IMR-90 (cell line): ENCODE measurements around the gene CGNL1. TPM values are rescaled to one million over a fixed set of nuclear protein-coding genes. Genes with fewer than 3 reads are reported as not detected.

ENCODE experiments used
- ATAC-seq: fragments of 200-7000 bp; cut with Tn5 transposase; 2 replicates; pipeline ENCODE4 v1.9.1; 2020; ENCODE audit warnings: low read depth, mild to moderate bottlenecking, moderate library complexity
- BruUV-seq: library from RNA; stranded (reverse); fragments of 400-500 nt; replicated peaks from 2 replicates; lab custom pipeline; 2021; lab: Mats Ljungman, UMichigan
- CTCF ChIA-PET: fragments of 300-600 bp; formaldehyde crosslinking; extraction: SDS; loops from one replicate; lab custom pipeline; 2021; ENCODE audit warnings: antibody characterized with exemption; lab: Yijun Ruan, JAX
- POLR2A ChIA-PET: fragments of 300-600 bp; sonication (Branson Sonifier 250); formaldehyde crosslinking; loops from one replicate; lab custom pipeline; 2022; ENCODE audit warnings: antibody characterized with exemption; ENCODE audit not compliant: unreplicated experiment; lab: Charles Lee
- DNase-seq: peaks from one replicate; pipeline ENCODE4 v3.0.0; 2013
- H2AFZ ChIP-seq: replicated peaks from 2 replicates; pipeline ENCODE3; 2013; ENCODE audit warnings: low read length, mild to moderate bottlenecking; ENCODE audit not compliant: poor library complexity
- H2AK5ac ChIP-seq: 2 replicates; pipeline ENCODE4 v1.6.1; 2013; ENCODE audit warnings: low read depth, low read length, inconsistent platforms
- H2AK9ac ChIP-seq: replicated peaks from 2 replicates; pipeline ENCODE3; 2013; ENCODE audit warnings: mild to moderate bottlenecking, low read depth, low read length, moderate library complexity; ENCODE audit not compliant: poor library complexity
- H2BK120ac ChIP-seq: 2 replicates; pipeline ENCODE4 v1.6.1; 2013; ENCODE audit warnings: low read depth, low read length, inconsistent platforms
- H2BK15ac ChIP-seq: 3 replicates; pipeline ENCODE4 v1.6.1; 2013; ENCODE audit warnings: low read depth, low read length, inconsistent platforms
- H2BK20ac ChIP-seq: 2 replicates; pipeline ENCODE4 v1.6.1; 2013; ENCODE audit warnings: low read depth, mild to moderate bottlenecking, inconsistent platforms, low read length, moderate library complexity
- H2BK5ac ChIP-seq: 2 replicates; pipeline ENCODE4 v1.6.1; 2013; ENCODE audit warnings: mild to moderate bottlenecking, low read depth, low read length, inconsistent platforms; ENCODE audit not compliant: poor library complexity, severe bottlenecking
- H3K14ac ChIP-seq: replicated peaks from 2 replicates; pipeline ENCODE4 v1.6.1; 2013; ENCODE audit warnings: low read depth, low read length, inconsistent platforms
- H3K18ac ChIP-seq: 2 replicates; pipeline ENCODE4 v1.6.1; 2013; ENCODE audit warnings: low read depth, low read length, control low read depth
- H3K23ac ChIP-seq: 2 replicates; pipeline ENCODE4 v1.6.1; 2013; ENCODE audit warnings: low read depth, low read length, inconsistent platforms
- H3K27ac ChIP-seq: 2 replicates; pipeline ENCODE4 v1.5.1; 2013; ENCODE audit warnings: mild to moderate bottlenecking, control low read depth, low read length; ENCODE audit not compliant: insufficient read depth
- H3K27me3 ChIP-seq: 2 replicates; pipeline ENCODE4 v1.6.1; 2013; ENCODE audit warnings: low read length; ENCODE audit not compliant: control insufficient read depth, insufficient read depth
- H3K36me3 ChIP-seq: 2 replicates; pipeline ENCODE4 v1.6.1; 2013; ENCODE audit warnings: low read length, mixed read lengths; ENCODE audit not compliant: control insufficient read depth, insufficient read depth
- H3K4ac ChIP-seq: 2 replicates; pipeline ENCODE4 v1.6.1; 2013; ENCODE audit warnings: low read depth, low read length, inconsistent platforms
- H3K4me1 ChIP-seq: 2 replicates; pipeline ENCODE4 v1.6.1; 2013; ENCODE audit warnings: low read length, mixed read lengths; ENCODE audit not compliant: control insufficient read depth, insufficient read depth
- H3K4me2 ChIP-seq: 2 replicates; pipeline ENCODE4 v1.6.1; 2013; ENCODE audit warnings: low read depth, mild to moderate bottlenecking, control low read depth, low read length, moderate library complexity
- H3K4me3 ChIP-seq: 2 replicates; pipeline ENCODE4 v1.5.1; 2013; ENCODE audit warnings: low read depth, mild to moderate bottlenecking, control low read depth, low read length, moderate library complexity; ENCODE audit not compliant: insufficient read depth
- H3K56ac ChIP-seq: 2 replicates; pipeline ENCODE4 v1.6.1; 2013; ENCODE audit warnings: low read length, inconsistent platforms; ENCODE audit not compliant: insufficient read depth; ENCODE audit errors: extremely low read depth
- H3K79me1 ChIP-seq, 2 experiments: 2 replicates each; pipeline ENCODE4 v1.6.1; 2013; ENCODE audit warnings: low read length in 2 of 2, inconsistent platforms in 1 of 2, low read depth in 1 of 2
- H3K9ac ChIP-seq: 2 replicates; pipeline ENCODE4 v1.6.1; 2013; ENCODE audit warnings: low read depth, low read length, control low read depth
- H3K9me1 ChIP-seq: 2 replicates; pipeline ENCODE4 v1.6.1; 2013; ENCODE audit warnings: low read length, inconsistent platforms; ENCODE audit not compliant: insufficient read depth
- H3K9me3 ChIP-seq: 2 replicates; pipeline ENCODE4 v1.6.1; 2013; ENCODE audit warnings: low read length; ENCODE audit not compliant: control insufficient read depth, insufficient read depth
- H4K20me1 ChIP-seq: 2 replicates; pipeline ENCODE4 v1.6.1; 2013; ENCODE audit warnings: low read length, inconsistent platforms; ENCODE audit not compliant: insufficient read depth
- H4K5ac ChIP-seq: 2 replicates; pipeline ENCODE4 v1.6.1; 2013; ENCODE audit warnings: mild to moderate bottlenecking, low read depth, low read length, control low read depth
- H4K8ac ChIP-seq, 2 experiments: 2 replicates each; pipeline ENCODE4 v1.6.1; 2013; ENCODE audit warnings: low read depth in 2 of 2, low read length in 2 of 2, control low read depth in 1 of 2, inconsistent platforms in 1 of 2
- H4K91ac ChIP-seq: 2 replicates; pipeline ENCODE4 v1.6.1; 2013; ENCODE audit warnings: low read depth, low read length, inconsistent platforms; ENCODE audit not compliant: insufficient read depth
- BHLHE40 ChIP-seq: fragments of 150-350 bp; IDR thresholded peaks from 2 replicates; pipeline ENCODE4 v1.6.1; 2016; ENCODE audit warnings: mild to moderate bottlenecking, low read depth, low read length
- CEBPB ChIP-seq: IDR thresholded peaks from 2 replicates; pipeline ENCODE4 v1.6.1; 2012; ENCODE audit warnings: low read depth, low read length, improper control_type of control experiment
- CHD1 ChIP-seq: IDR thresholded peaks from 2 replicates; pipeline ENCODE4 v1.6.1; 2012; ENCODE audit warnings: low read depth, low read length, improper control_type of control experiment
- FOS ChIP-seq: fragments of 150-350 bp; IDR thresholded peaks from 2 replicates; pipeline ENCODE4 v1.6.1; 2016; ENCODE audit warnings: low read depth, low read length
- MAFK ChIP-seq: IDR thresholded peaks from 2 replicates; pipeline ENCODE4 v1.6.1; 2012; ENCODE audit warnings: low read depth, low read length, improper control_type of control experiment
- MAZ ChIP-seq: IDR thresholded peaks from 2 replicates; pipeline ENCODE4 v1.6.1; 2012; ENCODE audit warnings: low read depth, mild to moderate bottlenecking, low read length, improper control_type of control experiment, moderate library complexity, borderline replicate concordance
- MXI1 ChIP-seq: IDR thresholded peaks from 2 replicates; pipeline ENCODE4 v1.6.1; 2012; ENCODE audit warnings: low read depth, mild to moderate bottlenecking, low read length, moderate library complexity, borderline replicate concordance
- NFE2L2 ChIP-seq: fragments of 150-350 bp; IDR thresholded peaks from 2 replicates; pipeline ENCODE4 v1.6.1; 2016; ENCODE audit warnings: low read depth, mild to moderate bottlenecking, low read length
- POLR2A ChIP-seq: IDR thresholded peaks from 2 replicates; pipeline ENCODE4 v1.6.1; 2012; ENCODE audit warnings: mild to moderate bottlenecking, low read depth, low read length
- RAD21 ChIP-seq: IDR thresholded peaks from 2 replicates; pipeline ENCODE4 v1.6.1; 2012; ENCODE audit warnings: low read length, improper control_type of control experiment
- RCOR1 ChIP-seq: IDR thresholded peaks from 2 replicates; pipeline ENCODE4 v1.6.1; 2012; ENCODE audit warnings: mild to moderate bottlenecking, low read length, improper control_type of control experiment; ENCODE audit not compliant: insufficient replicate concordance
- RFX5 ChIP-seq: IDR thresholded peaks from 2 replicates; pipeline ENCODE4 v1.8.0; 2012; ENCODE audit warnings: low read depth, mild to moderate bottlenecking, low read length, moderate library complexity
- SMC3 ChIP-seq: fragments of 150-350 bp; IDR thresholded peaks from 2 replicates; pipeline ENCODE4 v1.6.1; 2016; ENCODE audit warnings: low read depth, mild to moderate bottlenecking, antibody characterized with exemption, low read length, moderate library complexity
- WGBS, 2 experiments: methylation state at CpG; one replicate each; pipeline versions ENCODE4 v1.1.5 to v1.1.7; 2013; ENCODE audit warnings: missing lambda C conversion rate in 2 of 2; ENCODE audit not compliant: insufficient read length in 1 of 2; ENCODE audit errors: extremely low coverage in 2 of 2; 5-methylcytosine and 5-hydroxymethylcytosine counted together
- dilution Hi-C: fragments of 300-500 bp; cut with HindIII; formaldehyde crosslinking; loops from one replicate; pipeline ENCODE4 v1.14.3; 2018; ENCODE audit warnings: low sequenced_read_pairs; ENCODE audit not compliant: unreplicated experiment
- in situ Hi-C: fragments of 300-500 bp; cut with MboI; formaldehyde crosslinking; loops from 3 replicates; pipeline ENCODE4 v1.14.3; 2019; ENCODE audit warnings: low sequenced_read_pairs, inconsistent platforms, mixed read lengths
- intact Hi-C: fragments of 100-400 bp; cut with micrococcal nuclease; formaldehyde crosslinking; loops from 2 replicates; pipeline ENCODE4 v1.10.0; 2022
- polyA plus RNA-seq, 3 experiments: library from polyadenylated mRNA; depleted of rRNA; stranded (reverse); fragments of >200 nt; gene quantifications; 2 replicates each; pipeline ENCODE4 v1.2.3, GENCODE V29; 2012; ENCODE audit warnings: low replicate concordance in 1 of 3
- total RNA-seq: library from RNA; depleted of rRNA; stranded (reverse); fragments of >200 nt; gene quantifications from 2 replicates; pipeline ENCODE4 v1.2.3, GENCODE V29; 2012
- TF ChIP-seq, protein P1 (sequence below): fragments of 150-350 bp; IDR thresholded peaks from 2 replicates; pipeline ENCODE4 v1.6.1; 2016; ENCODE audit warnings: low read depth, mild to moderate bottlenecking, low read length, moderate library complexity, borderline replicate concordance
- TF ChIP-seq, protein P2 (sequence below): fragments of 150-350 bp; IDR thresholded peaks from 2 replicates; pipeline ENCODE4 v1.6.1; 2017; ENCODE audit warnings: mild to moderate bottlenecking, antibody characterized with exemption, low read length, low read depth
- TF ChIP-seq, protein P3 (sequence below): conservative IDR thresholded peaks from 2 replicates; pipeline ENCODE4 v1.5.1; 2012; ENCODE audit warnings: mild to moderate bottlenecking, low read depth, low read length, improper control_type of control experiment

CGNL1 gene
- total and polyA plus RNA-seq, 2 of the 4 experiments (the other 2 are of a cell fraction), result 0.07 to 0.18 TPM

DNA sequence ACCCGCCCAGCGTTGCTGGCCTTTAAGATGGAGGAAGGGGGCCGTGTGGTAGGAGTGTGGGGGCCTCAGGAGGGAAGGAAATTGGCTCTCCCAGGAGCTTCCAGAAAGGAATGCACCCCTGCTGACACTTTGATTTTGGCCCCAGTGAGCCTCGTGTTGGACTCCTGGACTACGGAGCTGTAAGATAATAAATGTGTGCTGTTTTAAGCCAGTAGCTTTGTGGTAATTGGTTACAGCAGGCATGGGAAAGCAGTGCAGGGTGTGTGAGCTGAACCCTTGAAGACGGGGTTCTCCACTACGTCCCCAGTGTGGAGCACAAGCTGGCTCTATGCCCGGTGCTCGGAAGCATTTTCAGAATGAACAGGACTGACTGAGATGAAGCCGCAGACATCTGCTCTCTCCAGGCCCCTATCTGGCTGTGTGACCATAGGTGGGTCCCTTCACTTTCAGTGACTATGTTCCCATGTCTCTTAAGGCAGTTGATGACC is 22.9 kb upstream of the CGNL1 start:
- intact Hi-C loops, result no loop called here
- H3K4me2 ChIP-seq, result no peak overlapping the region
- H3K56ac ChIP-seq, result no peak overlapping the region
- TF ChIP-seq RFX5 (no peak), BHLHE40 (no peak), CEBPB (no peak), MXI1 (no peak), FOS (no peak), RCOR1 (no peak), NFE2L2 (no peak), RAD21 (no peak), SMC3 (no peak), MAZ (no peak), MAFK (no peak), CHD1 (no peak), POLR2A (no peak)
- TF ChIP-seq, protein P1, sequence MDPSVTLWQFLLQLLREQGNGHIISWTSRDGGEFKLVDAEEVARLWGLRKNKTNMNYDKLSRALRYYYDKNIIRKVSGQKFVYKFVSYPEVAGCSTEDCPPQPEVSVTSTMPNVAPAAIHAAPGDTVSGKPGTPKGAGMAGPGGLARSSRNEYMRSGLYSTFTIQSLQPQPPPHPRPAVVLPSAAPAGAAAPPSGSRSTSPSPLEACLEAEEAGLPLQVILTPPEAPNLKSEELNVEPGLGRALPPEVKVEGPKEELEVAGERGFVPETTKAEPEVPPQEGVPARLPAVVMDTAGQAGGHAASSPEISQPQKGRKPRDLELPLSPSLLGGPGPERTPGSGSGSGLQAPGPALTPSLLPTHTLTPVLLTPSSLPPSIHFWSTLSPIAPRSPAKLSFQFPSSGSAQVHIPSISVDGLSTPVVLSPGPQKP, result no peak
- TF ChIP-seq, protein P2, sequence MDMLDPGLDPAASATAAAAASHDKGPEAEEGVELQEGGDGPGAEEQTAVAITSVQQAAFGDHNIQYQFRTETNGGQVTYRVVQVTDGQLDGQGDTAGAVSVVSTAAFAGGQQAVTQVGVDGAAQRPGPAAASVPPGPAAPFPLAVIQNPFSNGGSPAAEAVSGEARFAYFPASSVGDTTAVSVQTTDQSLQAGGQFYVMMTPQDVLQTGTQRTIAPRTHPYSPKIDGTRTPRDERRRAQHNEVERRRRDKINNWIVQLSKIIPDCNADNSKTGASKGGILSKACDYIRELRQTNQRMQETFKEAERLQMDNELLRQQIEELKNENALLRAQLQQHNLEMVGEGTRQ, result no peak
- TF ChIP-seq, protein P3, sequence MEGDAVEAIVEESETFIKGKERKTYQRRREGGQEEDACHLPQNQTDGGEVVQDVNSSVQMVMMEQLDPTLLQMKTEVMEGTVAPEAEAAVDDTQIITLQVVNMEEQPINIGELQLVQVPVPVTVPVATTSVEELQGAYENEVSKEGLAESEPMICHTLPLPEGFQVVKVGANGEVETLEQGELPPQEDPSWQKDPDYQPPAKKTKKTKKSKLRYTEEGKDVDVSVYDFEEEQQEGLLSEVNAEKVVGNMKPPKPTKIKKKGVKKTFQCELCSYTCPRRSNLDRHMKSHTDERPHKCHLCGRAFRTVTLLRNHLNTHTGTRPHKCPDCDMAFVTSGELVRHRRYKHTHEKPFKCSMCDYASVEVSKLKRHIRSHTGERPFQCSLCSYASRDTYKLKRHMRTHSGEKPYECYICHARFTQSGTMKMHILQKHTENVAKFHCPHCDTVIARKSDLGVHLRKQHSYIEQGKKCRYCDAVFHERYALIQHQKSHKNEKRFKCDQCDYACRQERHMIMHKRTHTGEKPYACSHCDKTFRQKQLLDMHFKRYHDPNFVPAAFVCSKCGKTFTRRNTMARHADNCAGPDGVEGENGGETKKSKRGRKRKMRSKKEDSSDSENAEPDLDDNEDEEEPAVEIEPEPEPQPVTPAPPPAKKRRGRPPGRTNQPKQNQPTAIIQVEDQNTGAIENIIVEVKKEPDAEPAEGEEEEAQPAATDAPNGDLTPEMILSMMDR, result no peak
- H3K79me1 ChIP-seq, result no peaks in the 10 kb centered on the region
- no peak overlapping the region for H2BK5ac ChIP-seq
- H3K4me1 ChIP-seq, result no peaks in the 10 kb centered on the region
- H2AK5ac ChIP-seq, result no peak overlapping the region
- peak overlapping the region; percentile 24 for H2AFZ ChIP-seq
- no peaks in the 10 kb centered on the region for H3K9me3 ChIP-seq
- in situ Hi-C loops, result no loop called here
- H3K4ac ChIP-seq, result no peak overlapping the region
- no peak overlapping the region for H4K8ac ChIP-seq
- H3K36me3 ChIP-seq, result no peaks in the 10 kb centered on the region
- WGBS, 2 experiments, result 60% methylated on average over 4 of the region's 10 CpGs; no CpG with 5 or more reads in 1 of the 2 experiments
- no peak overlapping the region for H3K27ac ChIP-seq
- no peak overlapping the region for H3K14ac ChIP-seq
- H2AK9ac ChIP-seq, result no peak overlapping the region
- 0 out of 2 replicates have a peak, but pooled peaks cover 2% of the 10 kb centered on the region for H3K9me1 ChIP-seq
- no peak overlapping the region for H4K5ac ChIP-seq
- ATAC-seq (no peak), DNase-seq (no peak)
- H3K18ac ChIP-seq, result no peak overlapping the region
- H2BK20ac ChIP-seq, result no peak overlapping the region
- dilution Hi-C loops, result no loop called here
- no peak overlapping the region for H3K4me3 ChIP-seq
- no TSS peak for BruUV-seq
- H3K9ac ChIP-seq, result no peak overlapping the region
- H2BK15ac ChIP-seq, result no peak overlapping the region
- ChIA-PET POLR2A (no interaction called here), CTCF (no interaction called here)
- no peaks in the 10 kb centered on the region for H4K20me1 ChIP-seq
- H2BK120ac ChIP-seq, result no peak overlapping the region
- H3K27me3 ChIP-seq, result peaks cover 7% of the 10 kb centered on the region; the same call in 1 of the 2 replicates
- no peak overlapping the region for H4K91ac ChIP-seq
- H3K23ac ChIP-seq, result no peak overlapping the region
